Activated CD8-positive, alpha-beta memory T cell treated with anti-CD3 and anti-CD28 coated beads for 48 hours (primary cell): ENCODE results near the gene HOXD10.

ENCODE experiments used
- DNase-seq, 3 experiments: peaks; one replicate each; pipeline ENCODE4 v3.0.0-alpha.2; 2020; ENCODE audit warnings: low read depth in 2 of 3, low spot score in 2 of 3

The HOXD10 gene

GRCh38 chr2:176149939-176150583 is 33.5 kb downstream of the HOXD10 start:
- no peak for DNase-seq

GRCh38 chr2:176150584-176151441 is 34.2 kb downstream of the HOXD10 start:
- no peak for DNase-seq

GRCh38 chr2:176151442-176152287 is 35.1 kb downstream of the HOXD10 start, which contains the start of gene HOXD4:
TSS of gene HOXD4 (plus strand) at chr2:176151550. CDS start at chr2:176151634, 84 bp downstream.
- DNase-seq = no peak

- no peak for DNase-seq
Observed at GRCh38 chr2:176152350-176153181, 36.0 kb downstream of the HOXD10 start.

- DNase-seq = no peak
Observed at GRCh38 chr2:176154576-176155252, 38.1 kb downstream of the HOXD10 start.

- no peak for DNase-seq
Observed at GRCh38 chr2:176155356-176156044, 38.9 kb downstream of the HOXD10 start.

- DNase-seq = no peak
Observed at GRCh38 chr2:176156301-176156806, 39.8 kb downstream of the HOXD10 start.

GRCh38 chr2:176156807-176157498 is 40.4 kb downstream of the HOXD10 start, which contains the start of gene HOXD3:
TSS of gene HOXD3 (plus strand) at chr2:176157307. CDS start at chr2:176169115, 11,808 bp downstream.
- no peak for DNase-seq

GRCh38 chr2:176157499-176158185 is 41.1 kb downstream of the HOXD10 start:
- DNase-seq = no peak

GRCh38 chr2:176158186-176158591 is 41.6 kb downstream of the HOXD10 start:
- no peak for DNase-seq

- DNase-seq = no peak
Observed at GRCh38 chr2:176158855-176159662, 42.5 kb downstream of the HOXD10 start.

GRCh38 chr2:176159663-176160250 is 43.2 kb downstream of the HOXD10 start:
- DNase-seq = no peak

GRCh38 chr2:176160251-176160985 is 43.8 kb downstream of the HOXD10 start:
- no peak for DNase-seq

- no peak for DNase-seq
Observed at GRCh38 chr2:176160986-176161824, 44.6 kb downstream of the HOXD10 start.
